Central memory CD4-positive, alpha-beta T cell (primary cell): Measurements from ENCODE around the gene GRK2.
"Not testable (repeated sequence)": the region's sequence is repeated elsewhere in the genome, so short reads cannot be mapped to it uniquely, and the experiment has no call there.

Source experiments
- DNase-seq: peaks from one replicate; pipeline ENCODE4 v3.0.0; 2022

The GRK2 gene

DNA sequence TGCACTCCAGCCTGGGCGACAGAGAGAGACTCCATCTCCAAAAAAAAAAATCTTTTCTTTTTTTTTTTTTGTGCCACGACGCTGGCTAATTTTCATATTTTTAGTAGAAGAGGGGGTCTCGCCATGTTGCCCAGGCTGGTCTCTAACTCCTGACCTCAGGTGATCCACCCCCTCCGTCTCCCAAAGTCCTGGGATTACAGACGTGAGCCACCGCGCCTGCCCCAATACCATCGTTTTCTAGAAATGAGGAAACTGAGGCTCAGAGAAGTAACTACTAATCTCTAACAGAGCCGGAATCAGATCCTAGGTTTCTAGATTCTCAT, 50.6 kb downstream of the GRK2 start:
- DNase-seq: no peak

GRCh38 chr11:67317205-67317887, 51.1 kb downstream of the GRK2 start:
- peak; percentile 97 for DNase-seq

DNA sequence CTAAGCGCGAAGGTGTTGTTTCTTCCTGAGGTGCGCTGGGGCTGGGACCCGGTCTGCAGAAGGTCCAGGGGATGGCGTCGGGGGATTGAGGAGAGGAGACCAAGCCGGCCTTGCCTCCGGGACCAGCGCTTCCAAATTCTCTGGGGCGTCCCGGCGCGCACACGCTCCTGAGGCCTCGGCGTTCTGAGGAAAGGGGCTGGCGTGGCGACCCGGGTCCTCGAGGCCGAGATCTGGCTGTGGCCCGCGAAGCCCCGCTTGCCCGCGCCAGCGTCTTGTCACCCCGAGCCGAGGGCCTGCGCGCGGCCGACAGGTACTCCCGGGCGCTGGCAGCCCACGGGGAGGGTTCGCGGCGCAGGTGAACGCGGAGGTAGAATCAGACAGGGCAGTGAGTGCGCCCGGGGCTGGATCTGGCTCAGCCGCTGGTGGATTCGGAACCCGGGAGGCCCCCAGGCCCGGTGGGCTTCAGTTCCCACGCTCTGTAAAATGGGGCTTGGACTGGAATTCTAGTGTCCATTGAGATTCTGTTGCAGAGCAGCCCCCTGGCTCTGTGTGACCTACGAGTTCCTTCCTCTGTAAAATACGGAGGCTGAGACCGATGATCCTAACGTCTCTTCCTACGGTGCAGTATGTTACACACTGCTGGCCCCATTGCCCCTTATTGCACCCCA, 51.7 kb downstream of the GRK2 start:
- no peak for DNase-seq

GRCh38 chr11:67318876-67319275, 52.6 kb downstream of the GRK2 start:
- not testable (repeated sequence) for DNase-seq

DNA sequence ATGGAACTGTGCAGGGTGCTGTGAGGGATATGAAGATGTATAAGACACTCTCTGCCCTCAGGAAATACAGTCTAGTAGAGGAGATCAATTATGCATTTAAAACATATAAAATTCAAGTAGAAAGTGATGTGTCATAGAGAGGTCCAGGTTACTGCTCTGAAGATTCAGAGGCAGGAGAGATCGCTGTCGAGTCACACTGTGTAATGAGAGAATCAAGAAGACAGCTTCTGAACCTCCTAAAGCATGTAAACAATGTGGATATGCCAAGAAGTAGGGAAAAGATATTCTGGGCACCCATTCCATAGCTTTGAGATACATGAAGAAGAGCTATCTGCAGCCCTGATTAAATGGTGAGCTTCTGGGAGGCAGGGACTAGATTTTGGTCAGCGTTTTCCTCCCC, 53.7 kb downstream of the GRK2 start:
- DNase-seq: no peak

DNA sequence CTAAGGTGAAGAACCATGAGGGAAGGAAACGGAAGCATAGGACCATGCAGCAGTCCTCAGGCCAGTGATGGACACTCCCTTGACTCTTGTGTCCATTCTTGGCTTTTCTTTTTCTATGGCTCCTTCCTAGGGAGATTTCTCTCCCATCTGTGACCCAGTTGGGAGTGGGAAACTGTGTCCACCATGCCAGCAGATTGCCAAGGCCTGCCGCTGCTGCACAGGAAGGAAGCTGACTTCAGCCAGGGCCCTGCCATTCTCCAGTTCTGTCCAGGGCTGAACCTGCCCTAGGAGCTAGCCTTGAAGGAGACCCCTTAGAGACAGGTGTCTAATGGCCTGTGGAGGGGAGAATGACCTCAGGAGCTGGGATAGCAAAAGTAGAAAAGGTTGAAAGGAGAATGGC, 54.4 kb downstream of the GRK2 start:
- no peak for DNase-seq

GRCh38 chr11:67321313-67321871, 55.1 kb downstream of the GRK2 start:
- DNase-seq: no peak

GRCh38 chr11:67322049-67322448, 55.8 kb downstream of the GRK2 start:
- no peak for DNase-seq

DNA sequence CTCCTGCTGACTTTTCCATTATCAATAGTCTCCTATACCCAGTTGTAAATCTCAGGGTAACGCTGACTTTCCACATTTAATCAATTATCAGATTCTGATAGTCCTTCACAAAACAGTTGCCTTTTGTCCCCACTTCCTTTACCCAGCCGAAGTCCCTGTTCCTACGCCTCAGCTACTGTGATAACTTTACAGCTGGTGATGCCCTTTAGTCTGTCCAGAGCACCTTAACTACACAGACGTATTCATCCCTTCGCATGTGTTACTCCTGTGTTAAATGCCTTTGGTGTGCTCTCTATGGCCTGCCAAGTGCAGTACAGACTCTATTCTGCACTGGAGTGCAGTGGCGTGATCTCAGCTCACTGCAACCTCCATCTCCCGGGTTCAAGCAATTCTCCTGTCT, 57.3 kb downstream of the GRK2 start:
- no peak for DNase-seq

GRCh38 chr11:67332081-67332691, 65.9 kb downstream of the GRK2 start:
- no peak for DNase-seq
